Omental fat pad (tissue), 4 donors: ENCODE measurements around the gene ADAM12. TPM values are rescaled to one million over a fixed set of nuclear protein-coding genes. Genes with fewer than 3 reads are reported as not detected.

Experiments
- ATAC-seq: fragments of 150-250 bp; one replicate; pipeline ENCODE4 v1.9.1; 2016; ENCODE audit warnings: mild to moderate bottlenecking, moderate library complexity; ENCODE audit not compliant: low FRiP score
- DNase-seq: peaks from one replicate; pipeline ENCODE4 v3.0.0-alpha.2; 2019; ENCODE audit warnings: low spot score
- CTCF ChIP-seq, 3 donors: fragments of 450-650 bp; IDR thresholded peaks; one replicate each; pipeline ENCODE4 v1.5.1; 2016 to 2017; ENCODE audit warnings: antibody characterized with exemption in 3 of 3, mild to moderate bottlenecking in 3 of 3, moderate library complexity in 2 of 3
- total RNA-seq, 4 donors: library from RNA; depleted of rRNA; stranded (reverse); fragments of >200 nt; gene quantifications; one replicate each; pipeline ENCODE4 v1.1.0, GENCODE V29; 2016

ADAM12 gene
- total RNA-seq, 4 donors from 2014 or later: 4.9 to 24.4 (median 10.9) TPM

- no peak for TF ChIP-seq CTCF (IDR thresholded peaks at IDR 0.05)
- DNase-seq (no peak), ATAC-seq (no peak)
These were observed 43.5 kb upstream of the ADAM12 start for GRCh38 chr10:126431816-126432215.

- DNase-seq (no peak), ATAC-seq (no peak)
- TF ChIP-seq CTCF (IDR thresholded peaks at IDR 0.05): no peak
These were observed 42.2 kb upstream of the ADAM12 start for GRCh38 chr10:126430512-126430911.

GRCh38 chr10:126429275-126429674 is 41.0 kb upstream of the ADAM12 start:
- TF ChIP-seq CTCF (IDR thresholded peaks at IDR 0.05): no peak
- no peak for ATAC-seq
- no peak for DNase-seq

- ATAC-seq (no peak), DNase-seq (no peak)
- TF ChIP-seq CTCF (IDR thresholded peaks at IDR 0.05): no peak
These were observed 37.3 kb upstream of the ADAM12 start for GRCh38 chr10:126425489-126426065.

- ATAC-seq (no peak), DNase-seq (no peak)
- TF ChIP-seq CTCF (IDR thresholded peaks at IDR 0.05): no peak
These were observed 36.8 kb upstream of the ADAM12 start for GRCh38 chr10:126425032-126425431.

- DNase-seq (no peak), ATAC-seq (no peak)
- no peak for TF ChIP-seq CTCF (IDR thresholded peaks at IDR 0.05)
These were observed 35.6 kb upstream of the ADAM12 start for GRCh38 chr10:126423732-126424491.

GRCh38 chr10:126422567-126422966 is 34.3 kb upstream of the ADAM12 start:
- no peak for ATAC-seq
- TF ChIP-seq CTCF (IDR thresholded peaks at IDR 0.05): no peak
- no peak for DNase-seq
